Lower lobe of right lung (tissue), 2 donors: ENCODE measurements around the gene FAM120A. TPM values are rescaled to one million over a fixed set of nuclear protein-coding genes. Genes with fewer than 3 reads are reported as not detected.

Experiments used
- ATAC-seq, 2 donors: fragments of 200-7000 bp; cut with Tn5 transposase; one replicate each; pipeline ENCODE4 v1.9.1; 2020 to 2022; ENCODE audit warnings: mild to moderate bottlenecking in 2 of 2, moderate library complexity in 2 of 2
- DNase-seq: peaks from one replicate; pipeline ENCODE4 v3.0.0-alpha.2; 2020
- H3K27ac ChIP-seq: fragments of 200-600 bp; one replicate; pipeline ENCODE4 v1.8.0; 2022
- H3K27me3 ChIP-seq: fragments of 200-600 bp; one replicate; pipeline ENCODE4 v1.8.0; 2022; ENCODE audit warnings: low read depth
- H3K36me3 ChIP-seq: fragments of 200-600 bp; one replicate; pipeline ENCODE4 v1.8.0; 2022; ENCODE audit warnings: mild to moderate bottlenecking
- H3K4me1 ChIP-seq: fragments of 200-600 bp; one replicate; pipeline ENCODE4 v1.8.0; 2022
- H3K4me3 ChIP-seq: fragments of 200-600 bp; one replicate; pipeline ENCODE4 v1.8.0; 2022; ENCODE audit warnings: mild to moderate bottlenecking
- H3K9me3 ChIP-seq: fragments of 200-600 bp; one replicate; pipeline ENCODE4 v1.8.0; 2022
- CTCF ChIP-seq: fragments of 200-600 bp; IDR thresholded peaks from one replicate; pipeline ENCODE4 v1.8.0; 2022; ENCODE audit warnings: antibody characterized with exemption, mild to moderate bottlenecking
- intact Hi-C: fragments of 100-400 bp; cut with DNase I; formaldehyde crosslinking; loops from one replicate; pipeline ENCODE4 v1.11.0; 2022
- total RNA-seq: library from RNA; stranded (reverse); fragmentation: NEBNext Ultra II Directional; extraction: Animal tissue kit (Norgen Biotek cat#: 25700); gene quantifications from one replicate; pipeline ENCODE4 v1.2.1, GENCODE V29; 2021
- donor health status: DM: no; HTN: yes; CAD: no; lungs with severe emphysema.

Gene FAM120A
- total RNA-seq, 1 donor from 2014 or later, result 114 TPM

- H3K27ac ChIP-seq, result peak within 1 kb of the TSS; percentile 94
- peak; percentile 41 to 70 for ATAC-seq
- H3K4me1 ChIP-seq, result peaks cover 55% of the 10 kb centered on the region
Measured at GRCh38 chr9:93576258-93577077, 125.0 kb downstream of the FAM120A start, which contains the start of gene PHF2. Gene PHF2, plus strand, starts transcription at chr9:93576584. Its CDS starts 190 bp downstream, at chr9:93576774.

GRCh38 chr9:93577078-93577974, 125.8 kb downstream of the FAM120A start:
- Histone ChIP-seq H3K4me3 (peak overlapping the region; percentile 82), H3K27me3 (no peaks in the 10 kb centered on the region), H3K4me1 (peaks cover 64% of the 10 kb centered on the region), H3K27ac (peak overlapping the region; percentile 87), H3K9me3 (no peaks in the 10 kb centered on the region), H3K36me3 (no peaks in the 10 kb centered on the region)
- DNase-seq (peak; percentile 64), ATAC-seq (peak; percentile 7 to 31)
- TF ChIP-seq CTCF, result no peak
- intact Hi-C loops, result no loop called here

More at GRCh38 chr9:93576258-93577077, 125.0 kb downstream of the FAM120A start, which contains the start of gene PHF2:
- peak; percentile 64 for DNase-seq
- peak within 1 kb of the TSS; percentile 82 for H3K4me3 ChIP-seq
- no peaks in the 10 kb centered on the region for H3K36me3 ChIP-seq
- no peaks in the 10 kb centered on the region for H3K9me3 ChIP-seq
- intact Hi-C loops, result no loop called here
- no peaks in the 10 kb centered on the region for H3K27me3 ChIP-seq
- no peak for TF ChIP-seq CTCF

GRCh38 chr9:93577975-93578682, 126.6 kb downstream of the FAM120A start:
- Histone ChIP-seq H3K4me3 (peak overlapping the region; percentile 82), H3K27ac (peak overlapping the region; percentile 87), H3K36me3 (no peaks in the 10 kb centered on the region), H3K4me1 (peaks cover 72% of the 10 kb centered on the region), H3K9me3 (no peaks in the 10 kb centered on the region), H3K27me3 (no peaks in the 10 kb centered on the region)
- DNase-seq (no peak), ATAC-seq (no peak)
- no peak for TF ChIP-seq CTCF
- intact Hi-C loops, result no loop called here

GRCh38 chr9:93578844-93579243, 127.4 kb downstream of the FAM120A start:
- TF ChIP-seq CTCF, result no peak
- intact Hi-C loops, result no loop called here
- peaks cover 74% of the 10 kb centered on the region for H3K4me1 ChIP-seq
- no peaks in the 10 kb centered on the region for H3K36me3 ChIP-seq
- no peak overlapping the region for H3K27ac ChIP-seq
- DNase-seq, result no peak
- no peaks in the 10 kb centered on the region for H3K9me3 ChIP-seq
- H3K27me3 ChIP-seq, result no peaks in the 10 kb centered on the region
- H3K4me3 ChIP-seq, result no peak overlapping the region
- no peak for ATAC-seq
